Endothelial cell of umbilical vein (primary cell): Measurements from ENCODE around the gene PLA2G4F. TPM values are rescaled to one million over a fixed set of nuclear protein-coding genes. Genes with fewer than 3 reads are reported as not detected.

Source experiments
- BruUV-seq: library from RNA; stranded (reverse); fragments of 400-500 nt; replicated peaks from 2 replicates; lab custom pipeline; 2021; lab: Mats Ljungman, UMichigan
- CTCF ChIA-PET: fragments of 300-600, 350-600 bp; sonication (Branson Sonifier 250); formaldehyde crosslinking; loops from one replicate; lab custom pipeline; 2021; ENCODE audit warnings: antibody characterized with exemption, inconsistent platforms; lab: Charles Lee
- POLR2A ChIA-PET: fragments of 300-600, 350-600 bp; sonication (Branson Sonifier 250); formaldehyde crosslinking; loops from one replicate; lab custom pipeline; 2021; ENCODE audit warnings: antibody characterized with exemption, inconsistent platforms; lab: Charles Lee
- DNase-seq: peaks from one replicate; pipeline ENCODE4 v3.0.0-alpha.2; 2011; ENCODE audit warnings: low read depth, low spot score
- FAIRE-seq: peaks from 2 replicates; lab custom pipeline; 2011; peaks lifted over from hg19 to GRCh38; lab: Jason Lieb, UNC
- H2AFZ ChIP-seq: 2 replicates; pipeline ENCODE4 v1.6.0; 2012; ENCODE audit warnings: low read depth, low read length, control low read depth, inconsistent platforms
- H3K27ac ChIP-seq: 2 replicates; pipeline ENCODE4 v1.5.1; 2011; ENCODE audit warnings: low read depth, mild to moderate bottlenecking, control low read depth, low read length, moderate library complexity; ENCODE audit not compliant: insufficient read depth
- H3K27me3 ChIP-seq, 2 experiments: 2 replicates each; pipeline versions ENCODE4 v1.6.0 to v1.6.1; 2011; ENCODE audit warnings: low read length in 2 of 2, mixed read lengths in 1 of 2; ENCODE audit not compliant: control insufficient read depth in 2 of 2, insufficient read depth in 2 of 2
- H3K36me3 ChIP-seq, 2 experiments: 2 replicates in 1 of 2; 3 replicates in 1 of 2; pipeline ENCODE4 v1.5.1; 2011; ENCODE audit warnings: low read length in 2 of 2, mild to moderate bottlenecking in 1 of 2, moderate library complexity in 1 of 2; ENCODE audit not compliant: control insufficient read depth in 2 of 2, insufficient read depth in 2 of 2; ENCODE audit errors: extremely low read depth in 1 of 2
- H3K4me1 ChIP-seq: 3 replicates; pipeline ENCODE4 v1.5.1; 2011; ENCODE audit warnings: mild to moderate bottlenecking, low read length; ENCODE audit not compliant: control insufficient read depth, insufficient read depth; ENCODE audit errors: extremely low read depth
- H3K4me2 ChIP-seq: 2 replicates; pipeline ENCODE4 v1.6.1; 2011; ENCODE audit warnings: low read length, control low read depth, mixed read lengths; ENCODE audit not compliant: insufficient read depth
- H3K4me3 ChIP-seq, 3 experiments: fragments of 200-600 bp in 1 of 3; sonication (generic), shearing (Covaris generic) in 1 of 3; replicated peaks in 1 of 3; 2 replicates each; pipeline ENCODE4 v1.5.1; 2011 to 2016; ENCODE audit warnings: control low read depth in 3 of 3, low read length in 3 of 3, mild to moderate bottlenecking in 2 of 3, inconsistent platforms in 1 of 3, low read depth in 1 of 3, moderate library complexity in 1 of 3; ENCODE audit not compliant: insufficient read depth in 1 of 3
- H3K79me2 ChIP-seq: 2 replicates; pipeline ENCODE4 v1.6.0; 2012; ENCODE audit warnings: low read length, inconsistent platforms; ENCODE audit not compliant: control insufficient read depth, insufficient read depth
- H3K9ac ChIP-seq: replicated peaks from 2 replicates; pipeline ENCODE3; 2011; ENCODE audit warnings: low read length, control low read depth; ENCODE audit not compliant: insufficient read depth; ENCODE audit errors: extremely low read depth
- H3K9me1 ChIP-seq: replicated peaks from 3 replicates; pipeline ENCODE4 v1.6.0; 2011; ENCODE audit warnings: mild to moderate bottlenecking, low read length; ENCODE audit not compliant: control insufficient read depth, insufficient read depth; ENCODE audit errors: extremely low read depth
- H3K9me3 ChIP-seq: replicated peaks from 2 replicates; pipeline ENCODE4 v1.5.1; 2012; ENCODE audit warnings: low read length, inconsistent platforms; ENCODE audit not compliant: control insufficient read depth, insufficient read depth
- H4K20me1 ChIP-seq: replicated peaks from 2 replicates; pipeline ENCODE3; 2011; ENCODE audit warnings: mild to moderate bottlenecking, low read length; ENCODE audit not compliant: control insufficient read depth, insufficient read depth; ENCODE audit errors: extremely low read depth
- EZH2 ChIP-seq: IDR thresholded peaks from 2 replicates; pipeline ENCODE4 v1.6.1; 2012; ENCODE audit warnings: borderline replicate concordance, low read depth, mild to moderate bottlenecking, moderate library complexity, low read length, inconsistent platforms; ENCODE audit not compliant: severe bottlenecking
- GATA2 ChIP-seq: IDR thresholded peaks from 2 replicates; pipeline ENCODE4 v1.7.0; 2011; ENCODE audit warnings: low read depth, mild to moderate bottlenecking, moderate library complexity, mixed read lengths, low read length; ENCODE audit not compliant: insufficient read length, insufficient read depth
- MYC ChIP-seq: IDR thresholded peaks from one replicate; pipeline ENCODE4 v1.6.1; 2011; ENCODE audit warnings: mild to moderate bottlenecking, low read depth, low read length
- dilution Hi-C: fragments of 300-500 bp; cut with MboI; formaldehyde crosslinking; loops from one replicate; pipeline ENCODE4 v1.15.0; 2019; ENCODE audit warnings: low sequenced_read_pairs; ENCODE audit not compliant: extremely low pct_ligation_motif_present
- intact Hi-C: fragments of 100-400 bp; cut with micrococcal nuclease; formaldehyde crosslinking; loops from one replicate; pipeline ENCODE4 v1.10.0; 2022
- polyA plus RNA-seq, 4 experiments: library from polyadenylated mRNA; depleted of rRNA in 3 of 4; stranded (reverse) in 3 of 4; unstranded in 1 of 4; fragments of >200 nt; gene quantifications; 2 replicates each; pipeline versions ENCODE4 v1.2.1 to v1.2.3, GENCODE V29; 2011 to 2012; ENCODE audit warnings: missing spikeins in 1 of 4
- total RNA-seq: library from RNA; stranded (reverse); gene quantifications from 2 replicates; pipeline ENCODE4 v1.2.3, GENCODE V29; 2021
- TF ChIP-seq, protein P1 (sequence below), 2 donors: IDR thresholded peaks; 1 replicate in 1 of 2; 2 replicates in 1 of 2; pipeline ENCODE4 v1.5.1; 2011; ENCODE audit warnings: low read length in 2 of 2, mild to moderate bottlenecking in 2 of 2, moderate library complexity in 2 of 2, control low read depth in 1 of 2, inconsistent platforms in 1 of 2, low read depth in 1 of 2; ENCODE audit not compliant: insufficient read depth in 1 of 2; ENCODE audit errors: extremely low read depth in 1 of 2
- TF ChIP-seq, protein P2 (sequence below): IDR thresholded peaks from 2 replicates; pipeline ENCODE4 v1.6.1; 2011; ENCODE audit not compliant: insufficient read depth, insufficient read length

Gene PLA2G4F
- total and polyA plus RNA-seq, 2 donors (not counting 3 experiments of a cell fraction or from before 2014, with no cell fraction given), result not detected

DNA sequence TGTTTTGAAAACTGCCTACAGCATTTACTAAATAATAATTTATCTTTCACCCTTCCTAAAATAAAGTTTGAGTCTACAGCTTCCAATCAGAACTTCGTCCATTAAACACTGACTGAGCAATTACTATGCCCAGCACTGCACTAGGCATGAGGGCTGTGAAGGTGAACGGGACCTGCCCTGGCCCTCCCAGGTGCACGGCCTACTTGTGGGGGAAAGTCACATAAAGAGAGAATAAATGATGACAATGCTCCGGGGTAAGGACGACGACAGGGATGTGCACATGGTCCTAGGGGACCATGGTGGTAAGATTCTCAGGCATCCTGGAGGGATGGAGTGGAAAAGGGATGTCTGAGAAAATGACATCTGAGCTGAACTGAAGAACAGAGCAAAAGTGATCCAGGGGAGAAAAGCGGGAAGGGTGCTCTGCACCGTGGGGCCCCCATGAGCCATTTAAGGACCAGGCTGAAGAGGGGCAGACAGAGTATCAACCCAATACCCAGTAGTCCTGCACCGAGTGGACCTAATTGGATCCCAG is 11.5 kb downstream of the PLA2G4F start:
- CTCF ChIA-PET, result interaction anchor here (0.8 to 1.5 kb wide), 3 partner anchors 11 to 240 kb away, joined by 3 to 4 read pairs (median 3); no protein-coding TSS in a partner anchor
- intact Hi-C loops, result no loop called here

More for the DNA sequence above, 11.5 kb downstream of the PLA2G4F start:
- no peaks in the 10 kb centered on the region for H3K4me1 ChIP-seq
- no peak overlapping the region for H3K4me3 ChIP-seq
- no peak overlapping the region for H3K9ac ChIP-seq
- TF ChIP-seq GATA2 (no peak), MYC (no peak), EZH2 (no peak)
- TF ChIP-seq, protein P1, sequence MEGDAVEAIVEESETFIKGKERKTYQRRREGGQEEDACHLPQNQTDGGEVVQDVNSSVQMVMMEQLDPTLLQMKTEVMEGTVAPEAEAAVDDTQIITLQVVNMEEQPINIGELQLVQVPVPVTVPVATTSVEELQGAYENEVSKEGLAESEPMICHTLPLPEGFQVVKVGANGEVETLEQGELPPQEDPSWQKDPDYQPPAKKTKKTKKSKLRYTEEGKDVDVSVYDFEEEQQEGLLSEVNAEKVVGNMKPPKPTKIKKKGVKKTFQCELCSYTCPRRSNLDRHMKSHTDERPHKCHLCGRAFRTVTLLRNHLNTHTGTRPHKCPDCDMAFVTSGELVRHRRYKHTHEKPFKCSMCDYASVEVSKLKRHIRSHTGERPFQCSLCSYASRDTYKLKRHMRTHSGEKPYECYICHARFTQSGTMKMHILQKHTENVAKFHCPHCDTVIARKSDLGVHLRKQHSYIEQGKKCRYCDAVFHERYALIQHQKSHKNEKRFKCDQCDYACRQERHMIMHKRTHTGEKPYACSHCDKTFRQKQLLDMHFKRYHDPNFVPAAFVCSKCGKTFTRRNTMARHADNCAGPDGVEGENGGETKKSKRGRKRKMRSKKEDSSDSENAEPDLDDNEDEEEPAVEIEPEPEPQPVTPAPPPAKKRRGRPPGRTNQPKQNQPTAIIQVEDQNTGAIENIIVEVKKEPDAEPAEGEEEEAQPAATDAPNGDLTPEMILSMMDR (IDR thresholded peaks at IDR 0.05; ENCODE audit: extremely low read depth in 1 of 2, insufficient read depth in 1 of 2, low read depth in 1 of 2, low read length in 2 of 2), result no peak
- TF ChIP-seq, protein P2, sequence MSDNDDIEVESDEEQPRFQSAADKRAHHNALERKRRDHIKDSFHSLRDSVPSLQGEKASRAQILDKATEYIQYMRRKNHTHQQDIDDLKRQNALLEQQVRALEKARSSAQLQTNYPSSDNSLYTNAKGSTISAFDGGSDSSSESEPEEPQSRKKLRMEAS, result no peak
- H3K27me3 ChIP-seq, result peaks cover 2 to 4% of the 10 kb centered on the region in 2 experiments
- H3K27ac ChIP-seq, result no peak overlapping the region
- FAIRE-seq, result no peak
- no peak for DNase-seq
- H3K9me1 ChIP-seq, result no peaks in the 10 kb centered on the region
- no peaks in the 10 kb centered on the region for H3K79me2 ChIP-seq
- dilution Hi-C loops, result no loop called here
- no peaks in the 10 kb centered on the region for H4K20me1 ChIP-seq
- POLR2A ChIA-PET, result no interaction called here
- no peak overlapping the region for H3K4me2 ChIP-seq
- H2AFZ ChIP-seq, result no peak overlapping the region
- BruUV-seq, result no TSS peak
- H3K36me3 ChIP-seq, result no peaks in the 10 kb centered on the region
- H3K9me3 ChIP-seq, result no peaks in the 10 kb centered on the region
